H1 (cell line): ENCODE results near the gene SLC13A1. TPM values are rescaled to one million over a fixed set of nuclear protein-coding genes. Genes with fewer than 3 reads are reported as not detected.

Source experiments
- CTCF ChIA-PET: fragments of 300-600 bp; sonication (Branson Sonifier 250); formaldehyde crosslinking; loops from one replicate; lab custom pipeline; 2021; ENCODE audit not compliant: partially characterized antibody; lab: Charles Lee
- POLR2A ChIA-PET: fragments of 300-600 bp; sonication (Branson Sonifier 250); formaldehyde crosslinking; loops from one replicate; lab custom pipeline; 2021; ENCODE audit warnings: inconsistent platforms; ENCODE audit not compliant: partially characterized antibody; lab: Charles Lee
- DNase-seq, 2 experiments: peaks; one replicate each; pipeline versions ENCODE4 v3.0.0 to v3.0.0-alpha.2; 2010 to 2022; ENCODE audit warnings: low spot score in 2 of 2, low read depth in 1 of 2, mixed read lengths in 1 of 2
- FAIRE-seq: peaks from 2 replicates; lab custom pipeline; 2011; peaks lifted over from hg19 to GRCh38; lab: Jason Lieb, UNC
- H2AFZ ChIP-seq: 2 replicates; pipeline ENCODE4 v1.8.1; 2012; ENCODE audit warnings: low read length, inconsistent platforms
- H2AK5ac ChIP-seq: 2 replicates; pipeline ENCODE4 v1.6.1; 2013; ENCODE audit warnings: low read depth, low read length
- H2BK120ac ChIP-seq: replicated peaks from 2 replicates; pipeline ENCODE3; 2013; ENCODE audit warnings: low read depth, low read length, inconsistent platforms
- H2BK12ac ChIP-seq: 2 replicates; pipeline ENCODE4 v1.6.1; 2013; ENCODE audit warnings: low read depth, low read length
- H2BK15ac ChIP-seq: 2 replicates; pipeline ENCODE4 v1.6.1; 2013; ENCODE audit warnings: low read length
- H2BK20ac ChIP-seq: 2 replicates; pipeline ENCODE4 v1.6.1; 2013; ENCODE audit warnings: low read length
- H2BK5ac ChIP-seq: 2 replicates; pipeline ENCODE4 v1.6.1; 2013; ENCODE audit warnings: low read depth, low read length
- H3K14ac ChIP-seq: 2 replicates; pipeline ENCODE4 v1.6.1; 2013; ENCODE audit warnings: inconsistent platforms; ENCODE audit not compliant: insufficient read length
- H3K18ac ChIP-seq: 2 replicates; pipeline ENCODE4 v1.6.1; 2013; ENCODE audit warnings: low read length; ENCODE audit errors: extremely low read depth
- H3K23ac ChIP-seq: 2 replicates; pipeline ENCODE4 v1.6.1; 2013; ENCODE audit warnings: inconsistent platforms; ENCODE audit not compliant: insufficient read length
- H3K23me2 ChIP-seq: 2 replicates; pipeline ENCODE4 v1.6.1; 2013; ENCODE audit warnings: low read depth, low read length
- H3K27ac ChIP-seq: 2 replicates; pipeline ENCODE4 v1.6.1; 2011; ENCODE audit warnings: low read depth, low read length, inconsistent platforms
- H3K27me3 ChIP-seq, 4 experiments: replicated peaks in 1 of 4; 1 replicate in 1 of 4; 2 replicates in 3 of 4; pipeline versions ENCODE4 v1.6.1 to v1.8.1; 2011 to 2013; ENCODE audit warnings: low read length in 3 of 4, mild to moderate bottlenecking in 3 of 4, inconsistent platforms in 2 of 4, mixed read lengths in 2 of 4, moderate library complexity in 1 of 4; ENCODE audit not compliant: control insufficient read depth in 3 of 4, insufficient read depth in 3 of 4; ENCODE audit errors: extremely low read depth in 1 of 4
- H3K36me3 ChIP-seq, 4 experiments: 2 replicates each; pipeline versions ENCODE4 v1.6.1 to v1.8.1; 2011 to 2013; ENCODE audit warnings: mild to moderate bottlenecking in 4 of 4, low read length in 3 of 4, moderate library complexity in 2 of 4, control low read depth in 1 of 4, inconsistent platforms in 1 of 4; ENCODE audit not compliant: insufficient read depth in 4 of 4, control insufficient read depth in 2 of 4
- H3K4ac ChIP-seq: replicated peaks from 2 replicates; pipeline ENCODE3; 2013; ENCODE audit warnings: low read length, low read depth, mixed read lengths, inconsistent platforms; ENCODE audit not compliant: insufficient read length
- H3K4me1 ChIP-seq, 4 experiments: replicated peaks in 1 of 4; 1 replicate in 1 of 4; 2 replicates in 3 of 4; pipeline versions ENCODE4 v1.6.1 to v1.8.1; 2011 to 2013; ENCODE audit warnings: low read length in 3 of 4, inconsistent platforms in 2 of 4, mixed read lengths in 1 of 4; ENCODE audit not compliant: insufficient read depth in 4 of 4, control insufficient read depth in 3 of 4
- H3K4me2 ChIP-seq, 2 experiments: 2 replicates each; pipeline versions ENCODE4 v1.6.1 to v1.8.1; 2011 to 2013; ENCODE audit warnings: low read depth in 2 of 2, low read length in 2 of 2, control low read depth in 1 of 2, inconsistent platforms in 1 of 2, mild to moderate bottlenecking in 1 of 2; ENCODE audit not compliant: insufficient read depth in 1 of 2
- H3K4me3 ChIP-seq, 4 experiments: fragments of 200-600, 300-600 bp in 1 of 4; sonication (generic), shearing (Covaris generic), sonication (Bioruptor Twin) in 1 of 4; 2 replicates each; pipeline versions ENCODE4 v1.5.1 to v1.8.1; 2011 to 2016; ENCODE audit warnings: low read length in 4 of 4, low read depth in 3 of 4, control low read depth in 2 of 4, inconsistent platforms in 2 of 4, mild to moderate bottlenecking in 2 of 4, mixed read lengths in 1 of 4, moderate library complexity in 1 of 4; ENCODE audit not compliant: insufficient read depth in 2 of 4; ENCODE audit errors: extremely low read depth in 1 of 4
- H3K56ac ChIP-seq: replicated peaks from 2 replicates; pipeline ENCODE3; 2013; ENCODE audit warnings: low read depth, mild to moderate bottlenecking, mixed read lengths, low read length, inconsistent platforms; ENCODE audit not compliant: insufficient read length
- H3K79me1 ChIP-seq: 2 replicates; pipeline ENCODE4 v1.6.1; 2013; ENCODE audit warnings: low read depth, low read length, control low read depth
- H3K79me2 ChIP-seq, 2 experiments: 2 replicates each; pipeline versions ENCODE4 v1.6.1 to v1.8.1; 2012 to 2013; ENCODE audit warnings: low read length in 2 of 2, mild to moderate bottlenecking in 2 of 2, inconsistent platforms in 1 of 2; ENCODE audit not compliant: insufficient read depth in 2 of 2, control insufficient read depth in 1 of 2
- H3K9ac ChIP-seq, 4 experiments: replicated peaks in 1 of 4; 1 replicate in 1 of 4; 2 replicates in 3 of 4; pipeline versions ENCODE4 v1.6.1 to v1.8.1; 2011 to 2013; ENCODE audit warnings: low read depth in 3 of 4, low read length in 3 of 4, control low read depth in 2 of 4, mild to moderate bottlenecking in 2 of 4, moderate library complexity in 2 of 4, inconsistent platforms in 1 of 4; ENCODE audit errors: extremely low read depth in 1 of 4
- H3K9me3 ChIP-seq, 2 experiments: 2 replicates each; pipeline versions ENCODE4 v1.6.1 to v1.8.1; 2012 to 2013; ENCODE audit warnings: mild to moderate bottlenecking in 2 of 2, moderate library complexity in 2 of 2, control low read depth in 1 of 2, inconsistent platforms in 1 of 2, low read depth in 1 of 2, low read length in 1 of 2, mixed read lengths in 1 of 2; ENCODE audit not compliant: insufficient read depth in 2 of 2
- H4K20me1 ChIP-seq, 2 experiments: replicated peaks in 1 of 2; 2 replicates each; pipeline versions ENCODE3 to v1.8.1; 2011 to 2013; ENCODE audit warnings: inconsistent platforms in 2 of 2, low read length in 2 of 2, mild to moderate bottlenecking in 1 of 2; ENCODE audit not compliant: insufficient read depth in 2 of 2, control insufficient read depth in 1 of 2
- H4K5ac ChIP-seq: 2 replicates; pipeline ENCODE4 v1.6.1; 2013; ENCODE audit warnings: low read length, low read depth, mixed read lengths, inconsistent platforms; ENCODE audit not compliant: insufficient read length
- H4K8ac ChIP-seq: 2 replicates; pipeline ENCODE4 v1.8.0; 2013; ENCODE audit warnings: mild to moderate bottlenecking, moderate library complexity, low read length, inconsistent platforms; ENCODE audit not compliant: insufficient read depth; ENCODE audit errors: extremely low read depth
- H4K91ac ChIP-seq: replicated peaks from 2 replicates; pipeline ENCODE3; 2013; ENCODE audit warnings: low read length, mixed read lengths, inconsistent platforms; ENCODE audit not compliant: insufficient read length
- CREB1 ChIP-seq: IDR thresholded peaks from 2 replicates; pipeline ENCODE4 v1.6.1; 2012; ENCODE audit warnings: inconsistent platforms
- KDM5A ChIP-seq: fragments of 200-600 bp; IDR thresholded peaks from 2 replicates; pipeline ENCODE4 v1.7.1; 2012; ENCODE audit warnings: mild to moderate bottlenecking, low read length, inconsistent platforms, mixed read lengths
- RFX5 ChIP-seq: IDR thresholded peaks from 2 replicates; pipeline ENCODE4 v1.6.1; 2011; ENCODE audit warnings: low read depth, low read length, improper control_type of control experiment, borderline replicate concordance
- WGBS, 2 experiments: shearing (Covaris generic) in 1 of 2; methylation state at CpG; one replicate each; pipeline versions ENCODE4 v1.1.6 to v1.1.7; 2013 to 2015; ENCODE audit warnings: low lambda C conversion rate in 2 of 2, mixed read lengths in 2 of 2, inconsistent platforms in 1 of 2, low coverage in 1 of 2, missing lambda C conversion rate in 1 of 2; ENCODE audit not compliant: insufficient replicate concordance in 2 of 2, insufficient coverage in 1 of 2, insufficient read length in 1 of 2; ENCODE audit errors: extremely low coverage in 1 of 2, missing lambda C conversion rate in 1 of 2; 5-methylcytosine and 5-hydroxymethylcytosine counted together
- polyA plus RNA-seq, 7 experiments: library from polyadenylated mRNA; depleted of rRNA in 3 of 7; stranded (reverse) in 5 of 7; unstranded in 2 of 7; fragments of >200 nt in 5 of 7; fragments of 200-250 nt in 2 of 7; gene quantifications; 1 replicate in 5 of 7; 2 replicates in 1 of 7; 4 replicates in 1 of 7; pipeline versions ENCODE4 v1.2.1 to v1.2.3, GENCODE V29; 2011 to 2013; ENCODE audit warnings: missing spikeins in 2 of 7, mixed read lengths in 2 of 7
- total RNA-seq: library from RNA; stranded (reverse); fragmentation: NEBNext Ultra II Directional; extraction: Animal tissue kit (Norgen Biotek cat#: 25700); gene quantifications from 2 replicates; pipeline ENCODE4 v1.2.1, GENCODE V29; 2021

Gene SLC13A1
- total and polyA plus RNA-seq, 2 of the 8 experiments (the other 6 are each of a cell fraction or from before 2014, with no cell fraction given), result not detected

DNA sequence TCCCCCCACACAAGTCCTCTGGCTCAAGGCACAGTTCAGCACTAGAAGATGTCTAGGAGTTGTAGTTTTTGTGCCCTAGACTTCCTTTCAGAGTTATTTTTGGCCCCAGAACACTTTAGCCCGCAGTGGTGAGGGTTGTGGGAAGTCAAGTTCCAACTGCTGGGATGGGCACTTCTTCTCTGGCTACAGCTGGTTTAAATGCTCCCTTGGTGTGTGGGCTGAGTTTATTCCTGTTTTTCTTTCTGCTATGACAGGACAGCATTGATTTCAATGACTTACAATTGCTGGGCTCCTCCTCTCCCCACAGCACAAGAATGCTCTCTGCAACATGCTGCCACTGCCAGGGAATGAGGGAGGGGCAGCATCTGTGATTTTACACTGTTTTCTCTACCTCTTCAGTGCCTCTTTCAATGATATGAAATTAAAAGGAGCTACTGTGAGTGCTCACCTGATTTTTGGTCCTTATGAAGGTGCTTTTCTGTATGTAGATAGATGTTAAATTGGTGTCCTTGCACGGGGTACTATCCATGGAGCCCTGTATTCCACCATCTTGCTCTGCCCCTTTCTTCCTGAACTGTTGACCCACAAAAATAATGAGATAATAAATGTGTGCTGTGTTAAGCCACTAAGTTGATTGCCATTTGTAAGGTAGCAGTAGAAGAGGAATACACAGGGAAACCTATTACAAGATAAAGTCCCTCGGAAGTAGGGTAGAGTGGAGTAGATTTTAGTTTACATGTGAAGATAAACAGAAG lies 56.3 kb downstream of the SLC13A1 start:
- no peak overlapping the region for H4K8ac ChIP-seq
- 94% methylated on average over 3 of the region's 3 CpGs; no CpG with 5 or more reads in 1 of the 2 experiments for WGBS, 2 experiments
- no peak overlapping the region for H3K18ac ChIP-seq
- no peak overlapping the region for H3K4me3 ChIP-seq
- no peak overlapping the region for H2BK5ac ChIP-seq
- no peaks in the 10 kb centered on the region for H3K27me3 ChIP-seq
- H3K79me1 ChIP-seq, result no peaks in the 10 kb centered on the region
- H3K79me2 ChIP-seq, result no peaks in the 10 kb centered on the region
- H3K56ac ChIP-seq, result no peak overlapping the region
- no peaks in the 10 kb centered on the region; the same call in 1 of the 2 replicates for H3K23me2 ChIP-seq
- no peak overlapping the region for H2BK12ac ChIP-seq
- FAIRE-seq (no peak), DNase-seq (no peak)
- no peak overlapping the region for H3K4me2 ChIP-seq
- CTCF ChIA-PET, result interaction anchor here (2.8 kb wide), 1 partner anchor 10 kb away, joined by 20 read pairs; no protein-coding TSS in a partner anchor
- H3K4me1 ChIP-seq, result no peaks in the 10 kb centered on the region
- H2AK5ac ChIP-seq, result no peak overlapping the region
- H3K27ac ChIP-seq, result no peak overlapping the region
- H3K4ac ChIP-seq, result no peak overlapping the region
- H2BK120ac ChIP-seq, result no peak overlapping the region
- H3K14ac ChIP-seq, result no peak overlapping the region
- POLR2A ChIA-PET, result interaction anchor here (0.8 kb wide), 1 partner anchor 18 kb away, joined by 3 read pairs; no protein-coding TSS in a partner anchor
- no peak overlapping the region; the same call in 1 of the 2 replicates for H2BK15ac ChIP-seq
- no peak overlapping the region for H4K5ac ChIP-seq
- H3K9me3 ChIP-seq, result no peaks in the 10 kb centered on the region
- no peaks in the 10 kb centered on the region for H4K20me1 ChIP-seq
- peak overlapping the region; percentile 33; the same call in 1 of the 2 replicates for H2AFZ ChIP-seq
- no peak overlapping the region for H2BK20ac ChIP-seq
- H3K9ac ChIP-seq, result no peak overlapping the region
- H4K91ac ChIP-seq, result no peak overlapping the region
- H3K36me3 ChIP-seq, result no peaks in the 10 kb centered on the region
- H3K23ac ChIP-seq, result no peak overlapping the region
- TF ChIP-seq KDM5A (no peak), RFX5 (no peak), CREB1 (no peak)
